A549 (cell line): ENCODE measurements around the gene TSHZ2. TPM values are rescaled to one million over a fixed set of nuclear protein-coding genes. Genes with fewer than 3 reads are reported as not detected.

Experiments
- ATAC-seq, 2 experiments: fragments of 200-7000 bp in 1 of 2; fragments of >200 bp in 1 of 2; cut with Nextera tagmentation in 1 of 2; cut with Tn5 transposase in 1 of 2; 3 replicates each; pipeline versions ENCODE4 v1.8.0 to v1.9.1; 2018 to 2020; ENCODE audit warnings: mild to moderate bottlenecking in 1 of 2, moderate library complexity in 1 of 2
- CTCF ChIA-PET: fragments of 300-600 bp; sonication (Branson Sonifier 250); formaldehyde crosslinking; extraction: SDS; loops from one replicate; lab custom pipeline; 2021; ENCODE audit warnings: antibody characterized with exemption, inconsistent platforms; lab: Yijun Ruan, JAX
- POLR2A ChIA-PET: fragments of 350-600 bp; formaldehyde crosslinking; extraction: SDS; loops from one replicate; lab custom pipeline; 2021; ENCODE audit warnings: antibody characterized with exemption, inconsistent platforms; lab: Yijun Ruan, JAX
- DNase-seq, 2 experiments: peaks; one replicate each; pipeline versions ENCODE4 v3.0.0 to v3.0.0-alpha.2; 2011 to 2016; ENCODE audit warnings: low read depth in 1 of 2, low spot score in 1 of 2
- FAIRE-seq: peaks from 2 replicates; lab custom pipeline; 2011; peaks lifted over from hg19 to GRCh38; lab: Jason Lieb, UNC
- H3K27ac ChIP-seq, 2 experiments: fragments of >200 bp; sonication (Bioruptor Twin); formaldehyde crosslinking; 3 replicates each; pipeline ENCODE4 v1.5.1; 2016 to 2017
- H3K4me1 ChIP-seq: fragments of >200 bp; sonication (Bioruptor Twin); formaldehyde crosslinking; 3 replicates; pipeline ENCODE4 v1.6.1; 2016
- H3K4me2 ChIP-seq: fragments of >200 bp; sonication (Bioruptor Twin); formaldehyde crosslinking; 3 replicates; pipeline ENCODE4 v1.6.1; 2016
- H3K4me3 ChIP-seq: fragments of >200 bp; sonication (Bioruptor Twin); formaldehyde crosslinking; 3 replicates; pipeline ENCODE4 v1.5.1; 2016
- H3K9me3 ChIP-seq: fragments of >200 bp; sonication (Bioruptor Twin); formaldehyde crosslinking; 3 replicates; pipeline ENCODE4 v1.6.1; 2016
- BCL3 ChIP-seq: fragments of >200 bp; sonication (Bioruptor Twin); formaldehyde crosslinking; IDR thresholded peaks from 3 replicates; pipeline ENCODE4 v1.6.1; 2016
- CBX2 ChIP-seq: fragments of 200-600 bp; sonication (generic); IDR thresholded peaks from 2 replicates; pipeline ENCODE4 v1.6.1; 2016; ENCODE audit warnings: low read depth, mild to moderate bottlenecking, borderline replicate concordance
- CHD2 ChIP-seq: fragments of 150-350 bp; IDR thresholded peaks from 2 replicates; pipeline ENCODE4 v1.6.1; 2014; ENCODE audit warnings: low read length; ENCODE audit not compliant: partially characterized antibody
- CHD4 ChIP-seq: fragments of 200-600 bp; sonication (generic); IDR thresholded peaks from 2 replicates; pipeline ENCODE4 v1.6.1; 2016; ENCODE audit warnings: antibody characterized with exemption, mild to moderate bottlenecking, borderline replicate concordance
- EP300 ChIP-seq, 2 experiments: fragments of >200 bp; sonication (Bioruptor Twin); formaldehyde crosslinking; IDR thresholded peaks; 2 replicates in 1 of 2; 3 replicates in 1 of 2; pipeline ENCODE4 v1.6.1; 2016 to 2017
- FOXS1 ChIP-seq: fragments of 250-450 bp; sonication (Bioruptor Pico); IDR thresholded peaks from 2 replicates; pipeline ENCODE4 v1.5.0; 2020; ENCODE audit warnings: mild to moderate bottlenecking, moderate library complexity
- GATA3 ChIP-seq: IDR thresholded peaks from 2 replicates; pipeline ENCODE4 v1.6.1; 2012; ENCODE audit warnings: borderline replicate concordance
- HDAC2 ChIP-seq: fragments of 200-600 bp; sonication (generic); IDR thresholded peaks from 2 replicates; pipeline ENCODE4 v1.6.1; 2016
- HOXB13 ChIP-seq: fragments of 250-450 bp; sonication (Bioruptor Pico); IDR thresholded peaks from 2 replicates; pipeline ENCODE4 v1.5.0; 2020; ENCODE audit warnings: low read depth, mild to moderate bottlenecking, moderate library complexity
- JUNB ChIP-seq: fragments of >200 bp; sonication (Bioruptor Twin); formaldehyde crosslinking; IDR thresholded peaks from 2 replicates; pipeline ENCODE4 v1.6.1; 2016
- MAZ ChIP-seq: fragments of 150-350 bp; IDR thresholded peaks from 2 replicates; pipeline ENCODE4 v1.6.1; 2014; ENCODE audit warnings: antibody characterized with exemption, low read depth, low read length, borderline replicate concordance
- NR3C1 ChIP-seq: fragments of >200 bp; sonication (Bioruptor Twin); formaldehyde crosslinking; IDR thresholded peaks from 3 replicates; pipeline ENCODE4 v1.6.1; 2017
- PHF8 ChIP-seq: fragments of 200-600 bp; sonication (generic); IDR thresholded peaks from 2 replicates; pipeline ENCODE4 v1.6.1; 2016; ENCODE audit warnings: low read depth, mild to moderate bottlenecking, antibody characterized with exemption, moderate library complexity, borderline replicate concordance
- SMC3 ChIP-seq: fragments of >200 bp; sonication (Bioruptor Twin); formaldehyde crosslinking; IDR thresholded peaks from 3 replicates; pipeline ENCODE4 v1.6.1; 2018; ENCODE audit warnings: inconsistent platforms
- SREBF2 ChIP-seq: fragments of 450-650 bp; IDR thresholded peaks from 2 replicates; pipeline ENCODE4 v1.6.1; 2014; ENCODE audit warnings: mild to moderate bottlenecking, moderate library complexity
- TFCP2L1 ChIP-seq: fragments of 250-450 bp; sonication (Bioruptor Pico); IDR thresholded peaks from 2 replicates; pipeline ENCODE4 v1.5.0; 2021; ENCODE audit warnings: mild to moderate bottlenecking
- TP53 ChIP-seq: fragments of 250-450 bp; sonication (Bioruptor Pico); IDR thresholded peaks from 2 replicates; pipeline ENCODE4 v1.5.0; 2021; ENCODE audit warnings: mild to moderate bottlenecking, moderate library complexity
- WGBS: methylation state at CpG from one replicate; pipeline ENCODE4 v1.1.6; 2017; ENCODE audit errors: missing lambda C conversion rate; 5-methylcytosine and 5-hydroxymethylcytosine counted together
- polyA plus RNA-seq, 4 experiments: library from polyadenylated mRNA; depleted of rRNA in 3 of 4; stranded (reverse); fragments of >200 nt; fragmentation: RNase III in 1 of 4; extraction: RNeasy Plus Mini Kit Qiagen cat#74134 plus additional on column Dnase treatment in 1 of 4; gene quantifications; 2 replicates in 3 of 4; 3 replicates in 1 of 4; pipeline ENCODE4 v1.2.3, GENCODE V29; 2011 to 2017
- TF ChIP-seq, protein P1 (sequence below): fragments of 200-600 bp; sonication (generic); IDR thresholded peaks from 2 replicates; pipeline ENCODE4 v1.6.1; 2016; ENCODE audit warnings: antibody characterized with exemption, mild to moderate bottlenecking, moderate library complexity
- TF ChIP-seq, protein P2 (sequence below): IDR thresholded peaks from 2 replicates; pipeline ENCODE4 v1.6.1; 2012
- TF ChIP-seq, protein P3 (sequence below): fragments of 250-450 bp; sonication (Bioruptor Pico); IDR thresholded peaks from 2 replicates; pipeline ENCODE4 v1.5.0; 2021; ENCODE audit warnings: mild to moderate bottlenecking, moderate library complexity, borderline replicate concordance

Gene TSHZ2
- polyA plus RNA-seq, 2 of the 4 experiments (the other 2 are of a cell fraction): not detected

GRCh38 chr20:53382263-53382844, 410.2 kb downstream of the TSHZ2 start:
- DNase-seq: no peak
- no peaks in the 10 kb centered on the region for H3K9me3 ChIP-seq
- H3K4me2 ChIP-seq: no peak overlapping the region
- no peak overlapping the region for H3K27ac ChIP-seq
- no peaks in the 10 kb centered on the region for H3K4me1 ChIP-seq
- no peak for TF ChIP-seq HDAC2
- TF ChIP-seq TP53 (CRISPR knock-in tag): no peak
- no peak for TF ChIP-seq PHF8
- TF ChIP-seq EP300 (IDR thresholded peaks at IDR 0.05): no peak
- TF ChIP-seq SREBF2: no peak
- TF ChIP-seq FOXS1 (CRISPR knock-in tag): no peak
- TF ChIP-seq TFCP2L1 (CRISPR knock-in tag): no peak
- no peak for TF ChIP-seq BCL3
- TF ChIP-seq, all 56 proteins: peak for 0
- no peak for FAIRE-seq
- no peak overlapping the region for H3K4me3 ChIP-seq
- WGBS: 40% methylated on average over 7 of the region's 7 CpGs
- no peak for ATAC-seq
- ChIA-PET POLR2A (no interaction called here), CTCF (interaction anchor here (1.5 kb wide), 1 partner anchor 11 kb away, joined by 5 read pairs; no protein-coding TSS in a partner anchor)

GRCh38 chr20:53383916-53384315, 411.8 kb downstream of the TSHZ2 start:
- Histone ChIP-seq H3K4me1 (no peaks in the 10 kb centered on the region), H3K27ac (no peak overlapping the region), H3K9me3 (no peaks in the 10 kb centered on the region), H3K4me2 (no peak overlapping the region), H3K4me3 (no peak overlapping the region)
- 70% methylated on average over 8 of the region's 8 CpGs for WGBS
- ChIA-PET POLR2A (no interaction called here), CTCF (no interaction called here)
- FAIRE-seq (no peak), ATAC-seq (no peak), DNase-seq (no peak)
- TF ChIP-seq, protein P1, sequence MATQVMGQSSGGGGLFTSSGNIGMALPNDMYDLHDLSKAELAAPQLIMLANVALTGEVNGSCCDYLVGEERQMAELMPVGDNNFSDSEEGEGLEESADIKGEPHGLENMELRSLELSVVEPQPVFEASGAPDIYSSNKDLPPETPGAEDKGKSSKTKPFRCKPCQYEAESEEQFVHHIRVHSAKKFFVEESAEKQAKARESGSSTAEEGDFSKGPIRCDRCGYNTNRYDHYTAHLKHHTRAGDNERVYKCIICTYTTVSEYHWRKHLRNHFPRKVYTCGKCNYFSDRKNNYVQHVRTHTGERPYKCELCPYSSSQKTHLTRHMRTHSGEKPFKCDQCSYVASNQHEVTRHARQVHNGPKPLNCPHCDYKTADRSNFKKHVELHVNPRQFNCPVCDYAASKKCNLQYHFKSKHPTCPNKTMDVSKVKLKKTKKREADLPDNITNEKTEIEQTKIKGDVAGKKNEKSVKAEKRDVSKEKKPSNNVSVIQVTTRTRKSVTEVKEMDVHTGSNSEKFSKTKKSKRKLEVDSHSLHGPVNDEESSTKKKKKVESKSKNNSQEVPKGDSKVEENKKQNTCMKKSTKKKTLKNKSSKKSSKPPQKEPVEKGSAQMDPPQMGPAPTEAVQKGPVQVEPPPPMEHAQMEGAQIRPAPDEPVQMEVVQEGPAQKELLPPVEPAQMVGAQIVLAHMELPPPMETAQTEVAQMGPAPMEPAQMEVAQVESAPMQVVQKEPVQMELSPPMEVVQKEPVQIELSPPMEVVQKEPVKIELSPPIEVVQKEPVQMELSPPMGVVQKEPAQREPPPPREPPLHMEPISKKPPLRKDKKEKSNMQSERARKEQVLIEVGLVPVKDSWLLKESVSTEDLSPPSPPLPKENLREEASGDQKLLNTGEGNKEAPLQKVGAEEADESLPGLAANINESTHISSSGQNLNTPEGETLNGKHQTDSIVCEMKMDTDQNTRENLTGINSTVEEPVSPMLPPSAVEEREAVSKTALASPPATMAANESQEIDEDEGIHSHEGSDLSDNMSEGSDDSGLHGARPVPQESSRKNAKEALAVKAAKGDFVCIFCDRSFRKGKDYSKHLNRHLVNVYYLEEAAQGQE: no peak
- TF ChIP-seq, protein P2, sequence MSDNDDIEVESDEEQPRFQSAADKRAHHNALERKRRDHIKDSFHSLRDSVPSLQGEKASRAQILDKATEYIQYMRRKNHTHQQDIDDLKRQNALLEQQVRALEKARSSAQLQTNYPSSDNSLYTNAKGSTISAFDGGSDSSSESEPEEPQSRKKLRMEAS: no peak
- TF ChIP-seq JUNB (no peak), MAZ (no peak), GATA3 (no peak), FOXS1 (CRISPR knock-in tag) (no peak), PHF8 (no peak), EP300 (IDR thresholded peaks at IDR 0.05) (no peak), CHD4 (no peak), NR3C1 (no peak), SMC3 (no peak), CBX2 (no peak), CHD2 (no peak), BCL3 (no peak), HOXB13 (CRISPR knock-in tag) (no peak)
- TF ChIP-seq, protein P3, sequence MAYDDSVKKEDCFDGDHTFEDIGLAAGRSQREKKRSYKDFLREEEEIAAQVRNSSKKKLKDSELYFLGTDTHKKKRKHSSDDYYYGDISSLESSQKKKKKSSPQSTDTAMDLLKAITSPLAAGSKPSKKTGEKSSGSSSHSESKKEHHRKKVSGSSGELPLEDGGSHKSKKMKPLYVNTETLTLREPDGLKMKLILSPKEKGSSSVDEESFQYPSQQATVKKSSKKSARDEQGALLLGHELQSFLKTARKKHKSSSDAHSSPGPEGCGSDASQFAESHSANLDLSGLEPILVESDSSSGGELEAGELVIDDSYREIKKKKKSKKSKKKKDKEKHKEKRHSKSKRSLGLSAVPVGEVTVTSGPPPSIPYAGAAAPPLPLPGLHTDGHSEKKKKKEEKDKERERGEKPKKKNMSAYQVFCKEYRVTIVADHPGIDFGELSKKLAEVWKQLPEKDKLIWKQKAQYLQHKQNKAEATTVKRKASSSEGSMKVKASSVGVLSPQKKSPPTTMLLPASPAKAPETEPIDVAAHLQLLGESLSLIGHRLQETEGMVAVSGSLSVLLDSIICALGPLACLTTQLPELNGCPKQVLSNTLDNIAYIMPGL (CRISPR knock-in tag): no peak
